ENCODE data around the gene PRPSAP1.
"Not testable (repeated sequence)": the region's sequence is repeated elsewhere in the genome, so short reads cannot be mapped to it uniquely, and the experiment has no call there.

The PRPSAP1 gene

DNA sequence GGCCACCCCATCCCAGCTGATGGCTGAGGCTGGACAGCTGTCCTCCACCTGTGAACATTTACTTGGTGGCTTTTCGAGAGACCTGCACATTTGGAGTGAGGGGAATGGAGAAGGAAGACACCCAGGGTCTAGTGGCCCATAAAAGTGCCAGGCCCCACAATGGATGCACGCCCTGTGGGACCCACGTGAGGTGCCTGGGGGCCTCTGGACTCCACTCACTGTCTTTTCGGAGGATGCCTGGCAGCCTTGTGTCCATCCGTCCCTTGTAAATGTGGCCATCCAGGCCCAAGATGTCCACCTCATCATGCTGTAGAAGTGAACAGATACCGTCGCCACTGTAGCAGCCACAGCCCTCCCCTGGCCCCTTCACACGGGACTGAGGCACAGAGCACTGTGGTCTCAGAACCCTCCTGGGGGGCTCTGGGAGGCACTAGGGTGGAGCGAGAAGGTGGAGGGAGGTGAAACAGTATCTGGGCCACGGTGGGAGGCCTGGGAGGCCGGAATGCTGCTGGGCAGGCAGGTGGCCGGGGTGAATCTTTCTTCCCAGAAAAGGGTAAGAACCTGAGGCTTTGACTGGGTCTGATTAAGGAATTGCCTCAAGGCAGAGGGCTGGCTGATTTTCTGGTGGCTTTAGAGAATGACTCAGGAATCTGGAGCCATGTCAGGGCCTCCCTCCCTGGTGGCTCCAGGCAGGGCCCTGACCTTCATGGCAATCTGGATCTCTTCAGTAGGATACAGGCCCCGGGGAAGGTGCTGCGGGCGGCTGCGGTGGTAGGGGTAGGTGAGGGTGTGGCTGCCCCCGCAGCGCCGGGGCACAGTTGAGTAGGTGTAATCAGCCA lies 77.0 kb downstream of the PRPSAP1 start:
- no peak for DNase-seq

DNA sequence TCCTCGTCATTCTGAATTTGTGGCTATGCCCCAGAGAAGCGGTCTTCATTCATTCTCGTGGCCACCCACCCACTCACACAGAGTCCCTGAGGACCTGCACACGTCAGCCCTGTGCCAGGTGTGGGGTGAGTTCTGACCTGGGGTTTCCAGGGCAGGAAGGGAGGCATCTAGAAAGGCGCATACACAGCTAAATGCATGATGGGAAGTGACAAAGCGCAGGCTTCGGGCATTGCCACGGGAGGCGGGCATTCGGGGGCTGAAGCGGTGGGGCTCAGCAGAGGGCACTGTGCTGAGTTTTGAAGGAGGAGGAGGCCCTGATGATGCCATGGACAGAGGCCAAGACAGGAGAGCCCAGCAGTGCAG lies 77.7 kb downstream of the PRPSAP1 start:
- DNase-seq, result no peak

DNA sequence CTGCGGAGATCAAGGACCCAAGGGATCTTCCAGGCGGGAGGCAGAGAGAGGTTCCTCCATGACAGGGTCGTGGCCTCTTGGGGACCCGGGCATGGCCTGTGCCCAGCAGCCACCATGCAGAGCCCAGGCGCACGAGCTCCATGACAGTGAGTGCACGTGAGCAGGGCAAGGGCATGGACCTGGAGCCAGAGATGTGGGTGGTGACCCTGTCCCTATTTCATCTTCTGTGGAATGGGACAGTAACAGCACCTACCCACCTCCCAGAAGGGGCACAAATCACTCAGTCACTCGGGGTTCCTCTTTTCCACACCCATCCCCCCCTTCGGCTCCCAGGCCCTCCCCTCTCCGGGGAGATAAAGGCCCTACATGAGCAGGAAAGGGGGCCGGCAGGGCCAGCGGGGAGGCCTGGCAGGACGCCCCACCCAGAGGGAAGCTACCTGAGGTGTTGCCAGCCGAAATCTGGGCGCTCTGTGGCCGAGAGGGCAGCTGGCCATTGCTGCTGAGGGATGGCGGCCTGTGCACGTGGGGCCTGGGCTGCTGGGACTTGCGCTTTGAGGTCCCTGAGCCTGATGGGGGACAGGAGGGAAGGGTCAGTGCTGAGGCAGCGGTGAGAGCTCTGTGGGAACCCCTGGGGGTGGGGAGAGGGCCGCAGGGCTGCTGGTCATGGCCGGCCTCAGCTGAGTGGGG lies 78.2 kb downstream of the PRPSAP1 start:
- DNase-seq, result no peak

DNA sequence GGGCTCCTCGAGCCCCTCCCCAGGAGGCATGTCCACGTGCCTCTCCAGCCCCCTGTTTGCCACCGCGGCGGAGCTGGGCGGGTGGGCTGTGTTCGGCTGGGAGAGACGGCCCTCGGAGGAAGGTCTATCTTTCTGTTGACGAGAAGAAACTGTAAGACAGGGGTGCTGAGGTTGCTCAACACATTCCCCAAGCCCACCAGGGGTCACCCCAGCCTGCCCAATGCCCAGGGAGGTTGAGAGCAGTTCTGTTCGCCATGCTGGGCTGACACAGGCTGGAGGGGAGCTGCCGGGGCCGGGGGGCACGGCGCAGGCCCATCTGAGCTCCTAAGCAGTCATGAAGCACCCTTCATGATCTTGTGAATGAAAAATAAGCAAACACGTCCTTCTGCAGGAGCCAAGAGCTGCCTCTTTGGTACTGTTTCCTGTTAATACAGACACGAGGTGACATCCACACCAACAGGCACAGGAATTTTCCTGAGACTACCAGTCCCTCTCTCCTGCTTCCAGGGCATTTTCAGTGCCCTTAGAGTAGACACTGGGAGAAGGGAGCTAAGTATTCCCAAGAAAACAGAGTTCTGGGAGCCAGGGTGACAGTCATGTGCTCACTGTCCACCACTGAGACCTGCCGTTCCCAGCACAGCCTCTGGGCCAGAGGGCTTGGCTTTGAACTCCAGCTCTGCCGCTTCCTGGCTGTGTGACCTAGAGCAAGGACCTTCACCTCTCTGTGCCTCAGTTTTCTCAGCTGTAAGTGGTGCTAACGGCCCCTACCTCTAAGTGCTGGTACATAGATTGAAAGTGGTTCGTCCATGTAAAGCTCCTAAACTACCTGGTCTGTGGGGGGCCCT lies 79.4 kb downstream of the PRPSAP1 start:
- no peak for DNase-seq

- no peak for DNase-seq
Observed at GRCh38 chr17:76273445-76274111, 80.1 kb downstream of the PRPSAP1 start.

- DNase-seq, result no peak
Observed at GRCh38 chr17:76272541-76273444, 80.9 kb downstream of the PRPSAP1 start.

- DNase-seq, result no peak
Observed at GRCh38 chr17:76271669-76272540, 81.8 kb downstream of the PRPSAP1 start.

DNA sequence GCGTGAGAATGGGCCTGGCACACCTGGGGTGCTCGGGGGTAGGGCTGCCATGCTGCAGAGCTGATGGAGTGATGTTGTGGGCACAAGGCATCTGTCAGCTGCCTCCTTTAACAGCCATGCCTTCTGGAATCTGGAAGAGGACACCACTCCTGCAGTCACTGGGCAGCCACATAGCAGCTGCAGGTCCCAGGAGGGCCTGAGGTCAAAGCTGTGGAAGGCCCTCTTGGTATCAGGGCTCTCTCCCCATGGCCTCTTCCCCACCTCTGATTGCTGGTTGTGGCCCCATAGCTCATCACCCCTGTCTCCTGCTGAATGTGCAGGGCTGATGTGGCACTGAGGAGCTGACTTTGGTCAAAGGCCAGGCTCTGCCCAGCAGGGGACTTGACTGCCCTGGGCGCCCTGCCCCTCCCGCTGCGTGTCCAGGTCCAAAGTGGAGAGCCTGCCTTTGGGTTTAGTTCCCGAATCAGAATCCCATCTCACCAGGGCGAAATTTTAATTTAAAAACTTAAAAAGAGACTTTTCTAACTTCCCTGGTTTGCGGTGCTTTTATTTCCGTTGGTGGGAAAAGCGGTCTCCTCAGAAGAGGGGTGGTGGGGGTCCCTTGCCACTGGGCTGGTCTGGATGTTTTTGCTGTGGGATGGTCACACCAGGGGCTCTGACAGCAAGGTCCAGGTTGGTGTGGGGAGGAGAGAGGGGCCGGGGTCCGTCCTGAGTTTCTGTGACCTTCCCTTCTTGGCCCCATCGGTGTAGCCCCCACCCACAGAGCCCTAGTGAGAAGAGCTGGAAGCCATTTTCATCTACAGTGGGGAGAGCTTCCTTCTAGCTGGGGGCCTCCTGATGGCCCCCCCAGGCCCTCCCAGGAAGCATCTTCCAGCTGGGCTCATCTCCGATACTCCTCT lies 82.7 kb downstream of the PRPSAP1 start:
- DNase-seq, result no peak

GRCh38 chr17:76270127-76270592 lies 83.6 kb downstream of the PRPSAP1 start:
- DNase-seq, result no peak

GRCh38 chr17:76268991-76269981 lies 84.4 kb downstream of the PRPSAP1 start:
- DNase-seq, result no peak

DNA sequence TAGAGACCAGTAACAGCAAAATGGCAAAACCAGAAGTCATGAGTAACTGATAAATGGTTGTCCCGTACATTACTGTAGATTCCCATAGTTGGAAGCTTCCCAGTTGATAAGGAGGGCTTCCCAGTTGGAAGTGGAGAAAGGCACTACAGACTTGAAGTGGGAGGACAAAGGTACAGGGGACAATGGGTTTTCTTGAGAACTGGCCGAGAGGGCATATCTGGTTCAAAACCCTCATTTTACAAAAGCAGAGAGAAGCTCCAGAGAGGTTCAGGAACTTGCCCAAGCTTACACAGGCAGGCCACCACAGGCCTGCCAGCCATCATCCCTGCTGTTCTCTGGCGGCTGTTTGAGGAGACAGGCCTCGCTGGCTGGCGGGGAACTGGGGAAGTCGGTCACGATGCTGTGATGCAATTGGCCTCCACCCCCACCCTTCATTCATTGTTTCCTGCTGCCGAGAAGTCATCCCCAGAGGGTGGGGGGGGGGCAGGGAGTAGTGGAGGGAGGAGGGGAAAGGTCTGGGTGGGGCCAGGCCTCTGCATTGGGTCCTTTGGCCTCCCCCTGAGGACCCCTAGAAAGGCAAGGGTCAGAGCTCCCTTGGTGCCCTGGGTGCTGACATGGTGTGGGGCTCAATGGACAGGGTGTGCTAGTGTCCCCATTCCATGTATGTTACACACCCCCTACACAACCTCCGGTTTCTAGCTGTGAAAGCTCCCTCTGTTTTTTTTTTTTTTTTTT lies 85.5 kb downstream of the PRPSAP1 start:
- no peak for DNase-seq

GRCh38 chr17:76267581-76268001 lies 86.1 kb downstream of the PRPSAP1 start:
- DNase-seq, result not testable (repeated sequence)

DNA sequence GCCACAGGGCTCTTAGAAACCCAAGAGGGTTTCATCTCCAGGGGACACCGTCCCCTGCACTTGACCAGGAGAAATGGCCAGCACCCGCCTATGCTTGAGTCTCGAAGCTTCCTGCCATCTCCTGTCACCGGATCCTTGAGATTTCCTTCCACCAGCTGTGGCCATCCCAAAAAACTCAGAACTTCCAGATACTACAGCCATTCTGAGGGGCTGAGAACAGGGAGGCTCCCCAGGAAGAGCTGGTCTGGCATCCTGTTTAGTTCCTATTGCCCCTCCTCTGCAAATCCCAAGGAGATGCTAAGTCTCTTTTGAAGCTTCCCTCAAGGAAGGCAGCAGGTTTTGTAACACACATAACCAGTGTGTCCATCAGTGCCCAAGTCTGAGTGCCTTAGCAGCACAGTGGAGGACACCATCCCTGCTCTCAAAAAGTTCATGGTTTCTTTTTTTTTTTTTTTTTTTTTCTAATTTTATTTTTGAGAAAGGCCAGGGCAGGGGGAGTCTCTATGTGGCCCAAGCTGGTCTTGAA lies 86.6 kb downstream of the PRPSAP1 start:
- no peak for DNase-seq

DNA sequence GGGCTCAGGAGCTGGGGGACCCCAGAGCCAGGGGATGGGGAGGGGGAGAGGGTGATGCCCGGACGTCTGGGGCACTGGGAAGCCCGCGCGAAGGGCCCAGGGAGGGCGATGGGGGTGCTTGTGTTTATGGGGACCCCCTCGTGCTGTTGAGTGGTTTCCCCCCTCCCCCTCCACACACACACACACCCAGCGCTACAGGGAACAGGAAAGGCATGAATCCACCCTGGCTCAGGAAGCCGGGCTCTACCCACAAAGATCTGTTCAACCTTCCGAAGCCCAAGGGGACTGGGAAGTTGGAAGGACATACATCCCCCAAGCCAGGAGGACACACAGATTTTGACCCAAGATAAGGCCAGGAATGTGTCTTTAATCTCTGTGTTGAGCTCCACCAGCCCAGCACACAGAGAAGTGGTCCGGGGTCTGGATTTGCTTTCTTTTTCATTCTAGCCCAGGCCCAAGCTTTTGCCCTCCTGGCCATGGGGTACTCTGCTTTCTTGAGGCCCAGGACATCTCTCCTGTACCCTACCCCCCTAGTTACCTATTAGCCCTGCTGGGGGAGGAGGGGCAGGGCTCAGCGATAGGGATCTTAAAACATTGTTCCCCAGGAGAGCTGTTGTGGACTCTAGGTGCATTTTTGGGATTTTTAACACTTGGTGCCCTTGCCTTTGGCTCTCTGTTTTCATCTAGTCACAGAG lies 87.3 kb downstream of the PRPSAP1 start:
- no peak for DNase-seq

- DNase-seq, result no peak
Observed at GRCh38 chr17:76265624-76266243, 88.0 kb downstream of the PRPSAP1 start.

All from NCI-H510A (cell line).